GM21737 (cell line): ENCODE results near the gene FOXN3.

Experiments used
- ATAC-seq: cut with Tn5 transposase; IDR thresholded peaks from one replicate; pipeline ENCODE4 v1.9.1; 2021; ENCODE audit warnings: mild to moderate bottlenecking, moderate library complexity; ENCODE audit not compliant: unreplicated experiment

FOXN3 gene

DNA sequence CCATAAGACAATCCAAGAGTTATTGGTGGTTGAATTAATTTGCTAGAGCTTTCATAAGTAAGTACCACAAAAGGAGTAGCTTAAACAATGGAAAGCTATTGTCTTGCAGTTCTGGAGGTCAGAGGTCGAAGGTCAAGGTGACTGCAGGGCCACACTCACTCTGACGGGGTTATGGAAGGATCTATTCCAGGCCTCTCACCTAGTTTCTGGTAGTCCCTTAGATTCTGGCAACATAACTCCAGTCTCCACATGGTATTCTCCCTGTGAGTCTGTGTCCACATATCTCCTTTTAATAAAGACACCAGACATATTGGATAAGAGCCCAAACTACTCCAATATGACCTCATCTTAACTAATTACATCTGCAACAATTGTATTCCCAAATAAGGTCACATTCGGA is 273.4 kb downstream of the FOXN3 start:
- no peak for ATAC-seq

- no peak for ATAC-seq
Measured at GRCh38 chr14:89142366-89142765, 274.7 kb downstream of the FOXN3 start.

DNA sequence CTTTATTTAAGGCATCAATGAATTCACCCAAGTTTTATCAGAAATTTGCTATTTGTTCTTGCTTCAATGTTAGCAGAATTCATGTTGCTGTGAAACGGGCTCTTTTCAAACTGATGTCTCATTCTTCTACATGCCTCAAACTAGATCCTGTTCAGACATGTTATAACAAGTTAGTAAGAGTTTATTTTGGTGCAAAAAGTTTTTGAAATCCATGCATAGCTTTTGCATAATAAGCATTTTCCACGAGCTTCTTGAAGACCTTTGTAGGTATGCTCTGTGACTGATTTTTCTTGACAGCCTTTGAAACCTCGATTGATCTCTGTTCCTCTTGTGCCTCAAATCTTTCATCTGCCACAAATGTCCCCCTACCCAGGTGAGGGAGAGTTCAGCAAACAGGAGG is 275.2 kb downstream of the FOXN3 start:
- ATAC-seq: no peak

- ATAC-seq: no peak
Measured at GRCh38 chr14:89140326-89140725, 276.7 kb downstream of the FOXN3 start.

- no peak for ATAC-seq
Measured at GRCh38 chr14:89139404-89140247, 277.4 kb downstream of the FOXN3 start.

- no peak for ATAC-seq
Measured at GRCh38 chr14:89138846-89139245, 278.2 kb downstream of the FOXN3 start.

- no peak for ATAC-seq
Measured at GRCh38 chr14:89137526-89138163, 279.4 kb downstream of the FOXN3 start.

DNA sequence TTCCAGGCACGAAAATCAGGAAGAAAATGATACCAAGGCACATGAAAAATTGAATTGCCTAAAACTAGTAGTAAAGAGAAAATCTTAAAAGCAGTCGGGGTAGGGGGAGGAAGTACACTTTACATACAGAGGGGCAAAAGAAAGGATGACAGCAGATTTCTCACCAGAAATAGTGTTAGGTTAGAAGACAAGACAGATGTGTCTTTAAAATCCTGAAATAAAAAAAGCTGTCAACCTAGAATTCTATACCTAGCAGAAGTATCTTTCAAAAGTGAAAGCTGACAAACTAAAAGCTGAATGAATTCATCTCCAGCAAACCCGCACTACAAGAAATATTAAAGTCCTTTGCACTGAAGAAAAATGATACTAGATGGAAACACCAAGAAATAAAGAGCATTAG is 280.4 kb downstream of the FOXN3 start:
- no peak for ATAC-seq

GRCh38 chr14:89134640-89135039 is 282.4 kb downstream of the FOXN3 start:
- ATAC-seq: no peak

DNA sequence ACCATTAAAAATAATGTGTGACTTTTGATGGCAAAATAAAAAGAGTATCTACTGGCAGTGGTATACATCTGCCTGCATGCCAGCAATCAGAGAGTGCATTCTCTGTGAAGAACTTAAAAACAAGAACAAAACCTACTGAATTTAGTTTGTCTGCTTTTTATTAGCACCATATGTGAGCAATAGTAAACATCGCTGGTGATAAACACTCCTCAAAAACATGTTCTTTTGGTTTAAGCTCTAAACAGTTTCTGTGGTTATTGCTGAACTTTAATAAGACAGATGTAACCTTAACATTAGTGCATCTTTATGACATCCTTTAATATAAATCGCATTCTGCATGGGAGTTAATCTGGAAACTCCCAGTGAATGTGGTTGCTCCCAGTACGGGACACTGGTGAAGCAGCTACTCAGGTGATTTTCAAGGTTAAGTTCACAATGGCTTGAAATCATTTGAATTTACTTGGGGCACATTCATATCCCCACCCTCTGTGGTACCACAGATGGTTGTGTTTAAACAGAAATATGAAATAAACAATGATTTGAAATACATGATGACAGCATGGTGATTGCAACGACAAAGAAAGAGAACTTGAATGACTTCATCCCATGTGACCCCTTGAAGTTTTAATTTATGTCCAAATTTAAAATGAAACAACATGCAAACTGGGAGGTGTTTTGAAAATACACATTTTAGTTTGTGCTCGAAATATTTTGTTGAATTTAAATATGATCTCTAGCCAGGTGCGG is 285.9 kb downstream of the FOXN3 start:
- ATAC-seq: no peak

GRCh38 chr14:89129570-89129969 is 287.5 kb downstream of the FOXN3 start:
- ATAC-seq: no peak

DNA sequence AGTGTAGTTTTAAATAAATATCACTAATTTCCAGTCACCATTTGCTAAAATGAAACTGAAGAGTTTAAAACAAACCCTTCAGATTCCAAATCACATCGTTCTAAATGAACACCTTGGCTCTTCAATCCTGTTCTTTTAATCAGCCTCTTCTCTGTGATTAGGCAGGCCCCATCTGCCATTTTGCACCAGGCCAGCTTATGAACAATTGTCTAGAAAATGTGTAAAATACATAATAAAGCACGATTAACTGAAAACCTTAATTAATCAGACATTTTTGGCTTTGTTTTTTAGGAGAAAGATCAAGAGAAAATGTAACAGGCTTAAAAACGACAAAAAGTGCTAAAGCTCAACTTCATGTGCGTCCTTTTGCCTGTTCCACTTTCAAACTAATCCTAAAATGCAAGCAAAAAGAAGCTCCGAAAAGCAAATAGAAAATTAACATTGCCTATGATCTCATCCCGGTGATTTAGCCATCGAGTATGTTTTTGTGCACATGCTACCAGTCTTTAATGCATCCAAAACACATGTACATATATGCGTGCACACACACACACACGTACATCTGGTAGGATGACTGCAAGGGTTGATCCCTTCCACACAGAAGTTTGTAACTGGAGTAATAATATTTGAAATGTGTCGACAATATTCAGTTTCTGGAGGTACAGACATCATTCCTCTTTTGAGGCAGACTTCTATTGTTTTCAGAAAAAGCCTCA is 288.6 kb downstream of the FOXN3 start:
- ATAC-seq: no peak

DNA sequence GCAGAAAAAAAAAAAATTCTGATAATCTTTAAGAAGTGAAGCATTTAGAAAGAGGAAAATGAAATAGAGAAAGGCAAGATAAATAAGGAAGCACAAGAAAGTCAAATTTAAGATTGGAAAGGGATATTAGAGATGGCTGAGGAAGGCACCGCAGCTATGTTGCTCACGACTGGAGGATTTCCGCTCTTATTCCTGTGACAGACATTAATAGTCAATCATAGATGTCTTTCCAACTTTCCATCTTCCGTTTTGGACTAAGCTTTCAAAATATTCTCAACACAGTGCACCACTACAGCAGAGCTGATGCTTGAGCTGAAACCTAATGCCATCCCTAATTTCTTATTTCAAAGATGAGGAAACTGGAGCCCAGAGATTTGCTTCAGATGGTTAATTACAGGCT is 290.6 kb downstream of the FOXN3 start:
- ATAC-seq: no peak

DNA sequence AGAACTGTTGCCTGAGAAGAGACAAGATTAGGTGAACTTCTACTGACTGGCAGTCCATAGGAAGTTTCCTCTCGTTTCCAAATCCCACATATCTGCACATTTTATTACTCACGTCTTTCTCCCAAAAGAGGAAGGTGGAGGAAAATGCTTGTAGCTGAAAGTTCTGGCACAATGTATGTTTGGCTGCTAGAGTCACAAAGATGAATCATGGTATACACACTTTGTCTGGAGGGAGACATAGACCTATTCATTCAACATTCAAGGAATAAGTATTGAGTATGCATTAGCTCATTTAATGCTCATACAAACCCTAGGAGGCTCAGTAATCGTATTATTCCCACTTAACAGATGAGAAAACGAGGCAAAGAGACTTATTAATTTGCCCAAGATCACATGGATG is 291.8 kb downstream of the FOXN3 start:
- no peak for ATAC-seq

DNA sequence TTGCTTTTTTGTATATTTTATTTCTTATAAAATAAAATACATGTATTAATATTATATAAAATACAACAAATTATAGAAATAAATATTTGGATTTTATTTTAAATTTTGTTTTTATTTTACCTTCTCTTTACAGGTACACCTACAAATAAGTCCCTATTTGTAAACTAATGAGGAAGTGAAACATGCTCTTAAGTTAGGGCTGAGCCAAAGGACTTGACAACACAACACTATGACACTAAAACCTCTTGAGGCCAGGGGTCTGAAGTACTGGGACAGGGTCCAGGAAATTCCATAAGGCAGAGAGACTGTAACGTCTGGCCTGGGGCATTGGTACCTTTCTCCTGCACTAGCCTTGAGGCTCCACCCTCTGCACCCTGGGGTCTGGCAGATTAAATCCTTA is 293.2 kb downstream of the FOXN3 start:
- no peak for ATAC-seq

DNA sequence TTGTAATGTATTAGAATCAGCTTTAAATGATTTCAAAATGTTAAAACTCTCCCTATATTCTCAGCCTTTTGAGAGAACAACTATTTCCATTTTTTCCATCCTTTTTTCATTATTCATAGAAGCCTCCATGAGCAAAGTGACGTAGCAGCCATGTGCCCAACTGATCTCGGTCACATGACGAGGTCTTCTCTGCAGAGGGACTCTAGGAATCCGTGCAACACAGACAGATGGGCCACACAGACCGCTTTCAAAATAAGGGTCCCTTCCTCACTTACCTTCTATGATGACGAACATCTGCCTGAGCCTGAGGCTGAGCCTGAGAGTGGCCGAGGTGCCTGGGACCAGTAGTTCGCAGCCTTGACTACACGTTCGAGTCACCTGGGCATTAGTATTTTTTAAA is 293.8 kb downstream of the FOXN3 start:
- no peak for ATAC-seq

DNA sequence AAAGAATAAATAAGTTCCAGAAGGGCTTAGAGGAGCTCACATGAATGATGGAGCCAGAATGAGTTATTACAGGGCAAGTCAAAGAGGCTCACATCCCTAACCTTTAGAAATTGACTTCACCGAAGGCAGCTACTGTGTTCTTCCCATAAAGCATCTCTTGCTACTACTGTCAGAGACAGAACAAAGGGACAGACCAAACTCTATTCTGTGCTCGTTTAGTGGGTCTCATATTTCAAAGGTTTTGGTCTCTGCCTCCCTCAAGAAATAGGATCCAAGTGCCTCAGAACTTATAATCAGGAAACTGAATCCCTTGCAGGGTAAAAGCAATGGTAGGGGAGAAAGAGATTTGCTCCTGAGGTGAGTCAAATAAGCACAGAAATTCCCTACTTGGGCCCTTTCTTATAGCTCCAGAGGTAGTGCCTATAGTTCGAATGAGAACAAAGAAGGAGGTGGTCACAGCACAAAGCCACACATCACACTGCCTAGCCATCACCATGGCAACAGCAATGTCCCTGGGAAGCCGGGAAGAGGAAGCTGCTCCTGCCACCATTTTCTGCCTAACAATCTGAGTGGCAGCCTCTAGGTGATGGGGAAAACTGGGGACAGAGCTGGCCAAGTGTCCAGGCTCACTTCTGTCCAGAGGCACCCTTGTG is 294.9 kb downstream of the FOXN3 start:
- no peak for ATAC-seq

- ATAC-seq: no peak
Measured at GRCh38 chr14:89117012-89117411, 300.0 kb downstream of the FOXN3 start.

DNA sequence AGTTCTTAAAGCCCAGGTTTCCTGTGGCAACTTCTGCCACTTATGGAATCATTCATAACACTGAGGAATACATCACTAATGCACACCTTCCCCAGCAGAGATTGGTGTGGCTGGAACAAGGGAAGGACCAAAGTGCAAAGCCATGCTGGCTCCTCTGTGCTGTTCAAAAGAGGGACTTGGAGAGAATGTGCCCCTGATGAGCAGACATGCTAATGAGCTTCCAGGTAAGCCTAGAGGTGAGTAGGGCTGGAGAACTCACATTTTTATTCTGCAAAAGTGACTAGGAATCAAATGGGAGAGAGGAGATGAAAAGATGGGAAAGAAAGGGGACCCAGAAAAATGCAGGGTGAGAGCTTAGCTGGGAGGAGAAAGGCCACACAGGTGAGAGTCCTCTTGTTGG is 302.9 kb downstream of the FOXN3 start:
- no peak for ATAC-seq

DNA sequence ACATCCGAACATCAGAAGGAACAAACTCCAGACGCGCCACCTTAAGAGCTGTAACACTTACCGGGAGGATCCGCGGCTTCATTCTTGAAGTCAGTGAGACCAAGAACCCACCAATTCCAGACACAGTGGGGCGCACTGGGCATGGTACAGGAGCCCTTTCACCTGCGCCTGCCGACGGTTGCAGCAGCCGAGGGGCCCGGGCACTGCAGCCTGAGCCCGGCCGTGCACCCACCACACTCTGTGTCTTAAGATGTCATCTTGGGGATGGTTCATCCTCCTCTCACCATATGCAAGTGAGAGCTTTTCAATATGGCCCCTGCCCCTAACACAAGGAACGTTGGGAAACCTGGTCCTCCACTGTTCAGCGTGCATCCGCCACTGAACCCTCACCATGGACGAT is 304.3 kb downstream of the FOXN3 start:
- no peak for ATAC-seq
